GM21447 (cell line): ENCODE measurements around the gene KRTAP5-2.
"Not testable (repeated sequence)": the region's sequence is repeated elsewhere in the genome, so short reads cannot be mapped to it uniquely, and the experiment has no call there.

ENCODE experiments used
- ATAC-seq: cut with Tn5 transposase; IDR thresholded peaks from one replicate; pipeline ENCODE4 v1.9.1; 2021; ENCODE audit not compliant: unreplicated experiment

KRTAP5-2 gene

GRCh38 chr11:1597994-1598380, at the start of gene KRTAP5-2:
Gene KRTAP5-2 (minus strand): TSS chr11:1598294. CDS start chr11:1598250, 44 bp downstream.
- ATAC-seq: no peak

- not testable (repeated sequence) for ATAC-seq
These were observed 48.4 kb upstream of the KRTAP5-2 start for GRCh38 chr11:1646540-1646939.

GRCh38 chr11:1645357-1645821, 47.3 kb upstream of the KRTAP5-2 start:
- ATAC-seq: no peak

- ATAC-seq: no peak
These were observed 46.7 kb upstream of the KRTAP5-2 start for GRCh38 chr11:1644601-1645356.

GRCh38 chr11:1643146-1643690, 45.1 kb upstream of the KRTAP5-2 start:
- ATAC-seq: no peak

- no peak for ATAC-seq
These were observed 44.4 kb upstream of the KRTAP5-2 start for GRCh38 chr11:1642288-1643145.

GRCh38 chr11:1641096-1641495, 43.0 kb upstream of the KRTAP5-2 start:
- no peak for ATAC-seq

GRCh38 chr11:1640076-1640946, 42.2 kb upstream of the KRTAP5-2 start:
- no peak for ATAC-seq

GRCh38 chr11:1639666-1640065, 41.6 kb upstream of the KRTAP5-2 start:
- ATAC-seq: no peak

- ATAC-seq: no peak
These were observed 41.1 kb upstream of the KRTAP5-2 start for GRCh38 chr11:1639102-1639620.

- no peak for ATAC-seq
These were observed 40.2 kb upstream of the KRTAP5-2 start for GRCh38 chr11:1638344-1638743.

GRCh38 chr11:1637628-1638027, 39.5 kb upstream of the KRTAP5-2 start:
- no peak for ATAC-seq

- ATAC-seq: no peak
These were observed 38.3 kb upstream of the KRTAP5-2 start for GRCh38 chr11:1636291-1636950.

GRCh38 chr11:1633864-1634263, 35.8 kb upstream of the KRTAP5-2 start:
- ATAC-seq: no peak

- ATAC-seq: no peak
These were observed 34.1 kb upstream of the KRTAP5-2 start for GRCh38 chr11:1632053-1632714.

- no peak for ATAC-seq
These were observed 33.0 kb upstream of the KRTAP5-2 start for GRCh38 chr11:1631066-1631568.

- ATAC-seq: no peak
These were observed 32.2 kb upstream of the KRTAP5-2 start for GRCh38 chr11:1630271-1630670.

GRCh38 chr11:1629326-1630185, 31.5 kb upstream of the KRTAP5-2 start, which contains the start of gene KRTAP5-5:
Gene KRTAP5-5 (plus strand): TSS chr11:1629775. CDS start chr11:1629841, 66 bp downstream.
- ATAC-seq: no peak
